Measurements from ENCODE around the gene SLC6A13.

Gene SLC6A13

GRCh38 chr12:252636-253035, 10.0 kb downstream of the SLC6A13 start:
- H3K36me3 ChIP-seq (ENCODE audit: low read depth): no peaks in the 10 kb centered on the region
- TF ChIP-seq CTCF (IDR thresholded peaks at IDR 0.05; ENCODE audit: poor library complexity, severe bottlenecking): no peak
- peaks cover 5% of the 10 kb centered on the region for H3K9me3 ChIP-seq (ENCODE audit: severe bottlenecking)
- H3K27me3 ChIP-seq (ENCODE audit: insufficient read depth, poor library complexity, severe bottlenecking): peaks cover under 1% of the 10 kb centered on the region
- DNase-seq (ENCODE audit: low spot score) (no peak), ATAC-seq (ENCODE audit: low read depth) (no peak)
- H3K4me1 ChIP-seq (ENCODE audit: insufficient read depth, poor library complexity, severe bottlenecking): no peaks in the 10 kb centered on the region
- no peak overlapping the region for H3K27ac ChIP-seq (ENCODE audit: poor library complexity, severe bottlenecking)
- H3K4me3 ChIP-seq (ENCODE audit: severe bottlenecking): no peak overlapping the region

DNA sequence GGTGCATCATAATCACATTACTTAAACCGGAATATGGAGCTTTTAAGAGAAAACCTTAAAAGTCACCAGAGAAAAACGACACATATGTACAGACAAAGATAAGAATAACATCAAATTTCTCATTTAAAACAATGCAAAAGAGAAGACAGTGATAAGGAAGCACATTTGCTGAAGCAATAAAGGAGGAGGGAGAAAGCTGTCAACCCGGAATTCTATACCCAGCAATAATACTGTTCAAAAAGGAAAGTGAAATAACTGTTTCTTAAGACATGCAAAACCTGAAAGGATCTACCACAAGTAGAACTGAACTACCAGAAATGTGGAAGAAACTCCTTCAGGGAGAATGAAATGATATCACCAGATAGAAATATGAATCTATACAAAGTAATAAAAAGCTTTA, 15.4 kb downstream of the SLC6A13 start:
- no peak for DNase-seq (ENCODE audit: low spot score)

DNA sequence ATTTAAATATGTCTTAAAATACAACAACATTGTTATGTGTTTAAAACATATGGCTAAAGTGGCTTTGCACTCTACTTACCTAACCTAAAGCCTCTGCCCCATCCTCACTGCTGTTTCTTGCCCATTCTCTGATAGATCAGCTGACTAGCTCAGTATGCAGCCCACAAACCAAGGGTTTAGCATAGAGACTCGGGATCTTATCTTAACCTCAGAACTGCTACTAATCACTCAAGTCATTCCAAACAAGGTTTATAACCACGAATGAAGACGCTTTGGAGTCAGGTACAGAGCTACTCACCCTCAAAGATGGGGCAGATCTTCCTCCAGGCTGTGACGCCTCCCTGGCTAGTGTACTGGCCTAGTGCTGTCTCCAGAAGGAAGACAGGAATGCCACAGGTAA, 19.3 kb downstream of the SLC6A13 start:
- TF ChIP-seq CTCF (IDR thresholded peaks at IDR 0.05; ENCODE audit: poor library complexity, severe bottlenecking): no peak
- no peak for DNase-seq (ENCODE audit: low spot score)
- Histone ChIP-seq H3K4me1 (ENCODE audit: insufficient read depth, poor library complexity, severe bottlenecking) (no peaks in the 10 kb centered on the region), H3K27me3 (ENCODE audit: insufficient read depth, poor library complexity, severe bottlenecking) (no peaks in the 10 kb centered on the region), H3K27ac (ENCODE audit: poor library complexity, severe bottlenecking) (no peak overlapping the region), H3K9me3 (ENCODE audit: severe bottlenecking) (peaks cover 9% of the 10 kb centered on the region), H3K36me3 (ENCODE audit: low read depth) (no peaks in the 10 kb centered on the region), H3K4me3 (ENCODE audit: severe bottlenecking) (no peak overlapping the region)
- no peak for ATAC-seq (ENCODE audit: low read depth)

More for the DNA sequence above, 15.4 kb downstream of the SLC6A13 start:
- Histone ChIP-seq H3K9me3 (ENCODE audit: severe bottlenecking) (peaks cover 13% of the 10 kb centered on the region), H3K27ac (ENCODE audit: poor library complexity, severe bottlenecking) (no peak overlapping the region), H3K36me3 (ENCODE audit: low read depth) (no peaks in the 10 kb centered on the region), H3K27me3 (ENCODE audit: insufficient read depth, poor library complexity, severe bottlenecking) (no peaks in the 10 kb centered on the region), H3K4me3 (ENCODE audit: severe bottlenecking) (no peak overlapping the region), H3K4me1 (ENCODE audit: insufficient read depth, poor library complexity, severe bottlenecking) (no peaks in the 10 kb centered on the region)
- no peak for ATAC-seq (ENCODE audit: low read depth)
- TF ChIP-seq CTCF (IDR thresholded peaks at IDR 0.05; ENCODE audit: poor library complexity, severe bottlenecking): no peak

DNA sequence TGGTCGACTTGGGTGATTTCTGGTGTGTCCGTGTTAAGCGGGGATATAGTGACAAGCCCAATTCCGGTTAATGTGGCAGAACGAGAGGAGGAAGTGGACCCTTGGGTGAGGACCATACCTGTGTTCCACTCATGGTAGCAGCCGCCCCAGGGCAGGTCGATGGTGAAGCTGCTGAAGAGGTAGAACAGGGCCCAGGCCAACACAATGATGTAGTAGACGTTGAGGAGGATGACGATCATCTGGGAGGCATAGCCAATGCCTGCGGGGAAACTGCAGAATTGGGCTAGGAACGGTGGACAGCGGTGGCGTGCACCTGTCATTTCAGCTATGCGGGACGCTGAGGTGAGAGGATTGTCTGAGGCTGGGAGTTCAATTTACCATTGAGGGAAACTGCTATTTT, 20.1 kb downstream of the SLC6A13 start:
- ATAC-seq (ENCODE audit: low read depth) (no peak), DNase-seq (ENCODE audit: low spot score) (no peak)
- peaks cover 6% of the 10 kb centered on the region for H3K9me3 ChIP-seq (ENCODE audit: severe bottlenecking)
- no peak overlapping the region for H3K4me3 ChIP-seq (ENCODE audit: severe bottlenecking)
- no peaks in the 10 kb centered on the region for H3K36me3 ChIP-seq (ENCODE audit: low read depth)
- no peaks in the 10 kb centered on the region for H3K4me1 ChIP-seq (ENCODE audit: insufficient read depth, poor library complexity, severe bottlenecking)
- H3K27ac ChIP-seq (ENCODE audit: poor library complexity, severe bottlenecking): no peak overlapping the region
- H3K27me3 ChIP-seq (ENCODE audit: insufficient read depth, poor library complexity, severe bottlenecking): no peaks in the 10 kb centered on the region
- no peak for TF ChIP-seq CTCF (IDR thresholded peaks at IDR 0.05; ENCODE audit: poor library complexity, severe bottlenecking)

DNA sequence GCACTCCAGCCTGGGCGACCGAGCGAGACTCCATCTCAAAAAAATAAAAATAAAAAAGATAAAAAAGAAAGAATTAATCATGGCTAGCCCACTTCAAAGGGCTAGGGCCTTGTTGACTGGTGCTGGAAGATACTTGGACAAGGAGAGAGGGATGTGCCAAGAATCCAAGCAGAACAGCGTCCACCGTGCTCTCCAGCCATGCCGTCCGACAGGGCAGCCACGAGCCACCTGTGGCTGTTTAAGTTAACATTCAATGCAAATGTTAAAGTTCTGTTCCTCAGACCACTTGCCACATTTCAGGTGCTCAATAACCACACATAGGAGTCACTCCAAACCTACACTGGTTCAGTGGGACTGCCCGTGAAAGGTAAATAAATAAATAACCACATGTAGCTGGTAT, 21.4 kb downstream of the SLC6A13 start:
- no peaks in the 10 kb centered on the region for H3K4me1 ChIP-seq (ENCODE audit: insufficient read depth, poor library complexity, severe bottlenecking)
- DNase-seq (ENCODE audit: low spot score) (no peak), ATAC-seq (ENCODE audit: low read depth) (no peak)
- H3K36me3 ChIP-seq (ENCODE audit: low read depth): no peaks in the 10 kb centered on the region
- H3K4me3 ChIP-seq (ENCODE audit: severe bottlenecking): no peak overlapping the region
- H3K27me3 ChIP-seq (ENCODE audit: insufficient read depth, poor library complexity, severe bottlenecking): no peaks in the 10 kb centered on the region
- H3K27ac ChIP-seq (ENCODE audit: poor library complexity, severe bottlenecking): no peak overlapping the region
- no peaks in the 10 kb centered on the region for H3K9me3 ChIP-seq (ENCODE audit: severe bottlenecking)
- TF ChIP-seq CTCF (IDR thresholded peaks at IDR 0.05; ENCODE audit: poor library complexity, severe bottlenecking): no peak

Data from RWPE2 (cell line).